Measurements from ENCODE around the gene KCNJ9.
A peak's percentile ranks its signal among the peaks of the same experiment; 100 is the strongest.

KCNJ9 gene

GRCh38 chr1:160089883-160090282, 8.5 kb downstream of the KCNJ9 start:
- DNase-seq = no peak

- no peak for DNase-seq
These were observed 9.4 kb downstream of the KCNJ9 start for GRCh38 chr1:160090760-160091159.

- no peak for DNase-seq
These were observed 10.4 kb downstream of the KCNJ9 start for GRCh38 chr1:160091666-160092223.

- DNase-seq = no peak
These were observed 11.2 kb downstream of the KCNJ9 start for GRCh38 chr1:160092366-160093068.

GRCh38 chr1:160093069-160093395, 11.7 kb downstream of the KCNJ9 start:
- DNase-seq = no peak

- DNase-seq = no peak
These were observed 12.4 kb downstream of the KCNJ9 start for GRCh38 chr1:160093624-160094290.

- DNase-seq = no peak
These were observed 12.9 kb downstream of the KCNJ9 start for GRCh38 chr1:160094291-160094625.

GRCh38 chr1:160094806-160095205, 13.5 kb downstream of the KCNJ9 start:
- DNase-seq = no peak

- DNase-seq = no peak
These were observed 14.2 kb downstream of the KCNJ9 start for GRCh38 chr1:160095382-160096105.

GRCh38 chr1:160096274-160097116, 15.2 kb downstream of the KCNJ9 start:
- no peak for DNase-seq

GRCh38 chr1:160097151-160097910, 16.0 kb downstream of the KCNJ9 start:
- DNase-seq = peak in 3 of 6 experiments; percentile 7 to 19 (median 18)

- peak; percentile 26 to 100 (median 98) for DNase-seq
These were observed 16.8 kb downstream of the KCNJ9 start, which contains the start of gene IGSF8 for GRCh38 chr1:160097911-160098851. Gene IGSF8 (minus strand): TSS chr1:160098619. CDS start chr1:160098472, 147 bp downstream.

- peak; percentile 95 to 100 (median 99) for DNase-seq
These were observed 17.7 kb downstream of the KCNJ9 start for GRCh38 chr1:160098852-160099561.

GRCh38 chr1:160099716-160100375, 18.5 kb downstream of the KCNJ9 start:
- DNase-seq = no peak

- DNase-seq = peak; percentile 65 to 86 (median 77)
These were observed 19.8 kb downstream of the KCNJ9 start for GRCh38 chr1:160101037-160101716.

GRCh38 chr1:160101717-160102522, 20.6 kb downstream of the KCNJ9 start:
- DNase-seq = no peak

- no peak for DNase-seq
These were observed 22.5 kb downstream of the KCNJ9 start for GRCh38 chr1:160103658-160104408.
